HepG2 (cell line): ENCODE data around the gene SPACA4. TPM values are rescaled to one million over a fixed set of nuclear protein-coding genes. Genes with fewer than 3 reads are reported as not detected.

Experiments used
- FOXA3 ChIP-seq: IDR thresholded peaks from 2 replicates; pipeline ENCODE4 v1.6.1; 2016; ENCODE audit warnings: missing genetic modification reagents, missing compliant biosample characterization
- FOXP1 ChIP-seq, 2 experiments: fragments of 450-650 bp in 1 of 2; IDR thresholded peaks; 2 replicates each; pipeline ENCODE4 v1.6.1; 2017 to 2018; ENCODE audit warnings: antibody characterized with exemption in 1 of 2
- HDAC6 ChIP-seq: fragments of 200-600 bp; sonication (generic); IDR thresholded peaks from 2 replicates; pipeline ENCODE4 v1.7.0; 2017; ENCODE audit warnings: mild to moderate bottlenecking, antibody characterized with exemption, low read length, low read depth
- KAT7 ChIP-seq: IDR thresholded peaks from 2 replicates; pipeline ENCODE4 v1.6.1; 2018; ENCODE audit warnings: borderline replicate concordance, missing compliant biosample characterization
- NAIF1 ChIP-seq: sonication (generic); formaldehyde crosslinking; IDR thresholded peaks from 2 replicates; pipeline ENCODE4 v1.5.0; 2020; ENCODE audit warnings: mild to moderate bottlenecking, missing genetic modification reagents, borderline replicate concordance
- NR2F2 ChIP-seq: IDR thresholded peaks from 2 replicates; pipeline ENCODE4 v1.6.1; 2012; ENCODE audit warnings: low read depth, inconsistent platforms, borderline replicate concordance
- REPIN1 ChIP-seq: sonication (generic); formaldehyde crosslinking; IDR thresholded peaks from 2 replicates; pipeline ENCODE4 v1.8.0; 2022; ENCODE audit warnings: missing genetic modification reagents, low read depth, mild to moderate bottlenecking, borderline replicate concordance
- RFXAP ChIP-seq: sonication (generic); formaldehyde crosslinking; IDR thresholded peaks from 2 replicates; pipeline ENCODE4 v1.4.0; 2020; ENCODE audit warnings: missing genetic modification reagents, borderline replicate concordance
- SIX4 ChIP-seq: sonication (generic); formaldehyde crosslinking; IDR thresholded peaks from 2 replicates; pipeline ENCODE4 v1.4.0; 2020; ENCODE audit warnings: missing genetic modification reagents
- SOX5 ChIP-seq: IDR thresholded peaks from 2 replicates; pipeline ENCODE4 v1.6.1; 2016; ENCODE audit warnings: borderline replicate concordance
- SOX6 ChIP-seq, 2 experiments: fragments of 450-650 bp in 1 of 2; sonication (generic) in 1 of 2; formaldehyde crosslinking in 1 of 2; IDR thresholded peaks; 2 replicates each; pipeline versions ENCODE4 v1.4.0 to v1.6.1; 2017 to 2020; ENCODE audit warnings: antibody characterized with exemption in 1 of 2, mild to moderate bottlenecking in 1 of 2, missing genetic modification reagents in 1 of 2
- SPEN ChIP-seq: sonication (generic); formaldehyde crosslinking; IDR thresholded peaks from 2 replicates; pipeline ENCODE4 v1.5.1; 2020; ENCODE audit warnings: low read depth, mild to moderate bottlenecking, missing genetic modification reagents
- TGIF2 ChIP-seq: IDR thresholded peaks from 2 replicates; pipeline ENCODE4 v1.6.1; 2016; ENCODE audit warnings: control low read depth, missing compliant biosample characterization
- ZBTB38 ChIP-seq: sonication (generic); formaldehyde crosslinking; IDR thresholded peaks from 2 replicates; pipeline ENCODE4 v1.5.1; 2020; ENCODE audit warnings: mild to moderate bottlenecking, missing genetic modification reagents
- ZFP36 ChIP-seq: fragments of 150-350 bp; IDR thresholded peaks from 2 replicates; pipeline ENCODE4 v1.6.1; 2018; ENCODE audit warnings: borderline replicate concordance, low read length, low read depth; ENCODE audit not compliant: partially characterized antibody
- ZNF235 ChIP-seq: sonication (generic); formaldehyde crosslinking; IDR thresholded peaks from 2 replicates; pipeline ENCODE4 v1.8.1; 2023; ENCODE audit warnings: mild to moderate bottlenecking, missing genetic modification reagents, borderline replicate concordance
- ZNF34 ChIP-seq: sonication (generic); formaldehyde crosslinking; IDR thresholded peaks from 2 replicates; pipeline ENCODE4 v1.4.0; 2020; ENCODE audit warnings: mild to moderate bottlenecking, missing genetic modification reagents, borderline replicate concordance
- ZNF615 ChIP-seq: sonication (generic); formaldehyde crosslinking; IDR thresholded peaks from 2 replicates; pipeline ENCODE4 v1.5.0; 2020; ENCODE audit warnings: mild to moderate bottlenecking, missing genetic modification reagents, borderline replicate concordance
- ZNF674 ChIP-seq: sonication (generic); formaldehyde crosslinking; IDR thresholded peaks from 2 replicates; pipeline ENCODE4 v1.5.0; 2020; ENCODE audit warnings: low read depth, mild to moderate bottlenecking, missing genetic modification reagents
- ZNF879 ChIP-seq: sonication (generic); formaldehyde crosslinking; IDR thresholded peaks from 2 replicates; pipeline ENCODE4 v1.8.1; 2023; ENCODE audit warnings: missing genetic modification reagents
- polyA plus RNA-seq, 8 experiments: library from polyadenylated mRNA; depleted of rRNA in 3 of 8; stranded (reverse) in 7 of 8; unstranded in 1 of 8; fragments of >200 nt; fragmentation: Illumina TruSeq in 4 of 8; extraction: Trizol in 4 of 8; gene quantifications; 2 replicates each; pipeline versions ENCODE4 v1.2.1 to v1.2.3, GENCODE V29; 2011 to 2016; ENCODE audit warnings: low read depth in 4 of 8, missing spikeins in 1 of 8, mixed read lengths in 1 of 8; ENCODE audit not compliant: insufficient read depth in 1 of 8
- total RNA-seq, 5 experiments: library from RNA; depleted of rRNA; stranded (reverse); fragments of >200 nt; fragmentation: Illumina TruSeq; extraction: Trizol; gene quantifications; 2 replicates each; pipeline ENCODE4 v1.2.3, GENCODE V29; 2016; ENCODE audit warnings: low read depth in 1 of 5
- TF ChIP-seq, protein P1 (sequence below): sonication (generic); formaldehyde crosslinking; IDR thresholded peaks from 2 replicates; pipeline ENCODE4 v1.4.0; 2020; ENCODE audit warnings: missing genetic modification reagents
- TF ChIP-seq, protein P2 (sequence below): sonication (generic); formaldehyde crosslinking; conservative IDR thresholded peaks from 2 replicates; pipeline ENCODE4 v1.8.1; 2023; ENCODE audit warnings: missing genetic modification reagents
- TF ChIP-seq, protein P3 (sequence below): IDR thresholded peaks from 2 replicates; pipeline ENCODE4 v1.6.1; 2012; ENCODE audit warnings: low read length, improper control_type of control experiment

Gene SPACA4
- total and polyA plus RNA-seq, 2 of the 13 experiments (the other 11 are each of a cell fraction or from before 2014, with no cell fraction given), result not detected

DNA sequence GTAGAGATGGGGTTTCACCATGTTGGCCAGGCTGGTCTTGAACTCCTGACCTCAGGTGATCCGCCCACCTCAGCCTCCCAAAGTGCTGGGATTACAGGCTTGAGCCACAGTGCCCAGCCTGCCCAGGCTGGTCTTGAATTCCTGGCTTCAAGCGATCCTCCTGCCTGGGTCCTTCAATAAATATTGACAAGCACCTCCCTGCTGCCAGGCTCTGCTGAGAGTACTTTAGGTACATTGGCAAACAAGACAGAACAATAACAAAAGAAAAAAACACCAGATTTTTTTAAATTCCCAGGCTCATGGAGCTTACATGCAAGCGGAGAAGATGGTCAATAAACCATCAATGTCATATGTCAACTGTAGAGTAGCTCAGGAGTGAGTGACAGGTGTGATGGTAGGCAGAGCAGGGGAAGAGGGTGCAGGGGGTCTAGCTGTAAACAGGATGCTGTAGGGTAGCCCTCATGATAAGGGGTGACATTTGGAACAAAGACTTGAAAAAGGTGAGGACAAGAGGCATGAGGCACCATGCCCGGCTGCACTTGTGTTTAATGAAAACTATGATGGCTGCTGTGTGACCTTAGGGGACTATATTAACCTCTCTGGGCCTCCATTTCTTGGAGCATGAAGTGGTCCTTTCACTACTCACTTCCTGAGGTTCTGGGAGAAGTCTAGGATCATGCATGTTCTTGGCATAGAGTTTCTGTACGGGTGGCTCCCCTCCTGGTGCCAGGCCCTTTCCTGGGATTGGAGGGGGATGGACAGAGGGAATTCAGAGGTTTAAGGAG is 35.0 kb upstream of the SPACA4 start (continued):
- no peak for TF ChIP-seq RFXAP (CRISPR knock-in tag)
- no peak for TF ChIP-seq SOX6 (IDR thresholded peaks at IDR 0.05)
- TF ChIP-seq SOX6 (CRISPR knock-in tag; IDR thresholded peaks at IDR 0.05), result peak; percentile 61
- TF ChIP-seq FOXA3, result peak; percentile 71
- TF ChIP-seq, protein P1, sequence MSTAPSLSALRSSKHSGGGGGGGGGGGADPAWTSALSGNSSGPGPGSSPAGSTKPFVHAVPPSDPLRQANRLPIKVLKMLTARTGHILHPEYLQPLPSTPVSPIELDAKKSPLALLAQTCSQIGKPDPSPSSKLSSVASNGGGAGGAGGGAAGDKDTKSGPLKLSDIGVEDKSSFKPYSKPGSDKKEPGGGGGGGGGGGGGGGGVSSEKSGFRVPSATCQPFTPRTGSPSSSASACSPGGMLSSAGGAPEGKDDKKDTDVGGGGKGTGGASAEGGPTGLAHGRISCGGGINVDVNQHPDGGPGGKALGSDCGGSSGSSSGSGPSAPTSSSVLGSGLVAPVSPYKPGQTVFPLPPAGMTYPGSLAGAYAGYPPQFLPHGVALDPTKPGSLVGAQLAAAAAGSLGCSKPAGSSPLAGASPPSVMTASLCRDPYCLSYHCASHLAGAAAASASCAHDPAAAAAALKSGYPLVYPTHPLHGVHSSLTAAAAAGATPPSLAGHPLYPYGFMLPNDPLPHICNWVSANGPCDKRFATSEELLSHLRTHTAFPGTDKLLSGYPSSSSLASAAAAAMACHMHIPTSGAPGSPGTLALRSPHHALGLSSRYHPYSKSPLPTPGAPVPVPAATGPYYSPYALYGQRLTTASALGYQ (CRISPR knock-in tag), result no peak
- TF ChIP-seq ZNF34, result no peak
- TF ChIP-seq ZNF615 (CRISPR knock-in tag), result no peak
- TF ChIP-seq SIX4, result no peak
- TF ChIP-seq REPIN1 (CRISPR knock-in tag), result no peak
- TF ChIP-seq ZNF674 (CRISPR knock-in tag), result no peak
- peak; percentile 75 for TF ChIP-seq ZFP36
- TF ChIP-seq TGIF2 (CRISPR knock-in tag), result no peak
- TF ChIP-seq SOX5, result peak; percentile 76; the same call in 1 of the 2 replicates
- no peak for TF ChIP-seq KAT7 (CRISPR knock-in tag)
- TF ChIP-seq SPEN (CRISPR knock-in tag), result no peak
- TF ChIP-seq FOXP1 (IDR thresholded peaks at IDR 0.05), result no peak
- peak; percentile 43; the same call in 1 of the 2 replicates for TF ChIP-seq FOXP1 (CRISPR knock-in tag; IDR thresholded peaks at IDR 0.05)
- TF ChIP-seq NR2F2, result no peak
- TF ChIP-seq ZBTB38 (CRISPR knock-in tag), result no peak
- TF ChIP-seq, protein P2, sequence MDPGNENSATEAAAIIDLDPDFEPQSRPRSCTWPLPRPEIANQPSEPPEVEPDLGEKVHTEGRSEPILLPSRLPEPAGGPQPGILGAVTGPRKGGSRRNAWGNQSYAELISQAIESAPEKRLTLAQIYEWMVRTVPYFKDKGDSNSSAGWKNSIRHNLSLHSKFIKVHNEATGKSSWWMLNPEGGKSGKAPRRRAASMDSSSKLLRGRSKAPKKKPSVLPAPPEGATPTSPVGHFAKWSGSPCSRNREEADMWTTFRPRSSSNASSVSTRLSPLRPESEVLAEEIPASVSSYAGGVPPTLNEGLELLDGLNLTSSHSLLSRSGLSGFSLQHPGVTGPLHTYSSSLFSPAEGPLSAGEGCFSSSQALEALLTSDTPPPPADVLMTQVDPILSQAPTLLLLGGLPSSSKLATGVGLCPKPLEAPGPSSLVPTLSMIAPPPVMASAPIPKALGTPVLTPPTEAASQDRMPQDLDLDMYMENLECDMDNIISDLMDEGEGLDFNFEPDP (CRISPR knock-in tag), result no peak
- no peak for TF ChIP-seq HDAC6
- no peak for TF ChIP-seq NAIF1
- TF ChIP-seq, protein P3, sequence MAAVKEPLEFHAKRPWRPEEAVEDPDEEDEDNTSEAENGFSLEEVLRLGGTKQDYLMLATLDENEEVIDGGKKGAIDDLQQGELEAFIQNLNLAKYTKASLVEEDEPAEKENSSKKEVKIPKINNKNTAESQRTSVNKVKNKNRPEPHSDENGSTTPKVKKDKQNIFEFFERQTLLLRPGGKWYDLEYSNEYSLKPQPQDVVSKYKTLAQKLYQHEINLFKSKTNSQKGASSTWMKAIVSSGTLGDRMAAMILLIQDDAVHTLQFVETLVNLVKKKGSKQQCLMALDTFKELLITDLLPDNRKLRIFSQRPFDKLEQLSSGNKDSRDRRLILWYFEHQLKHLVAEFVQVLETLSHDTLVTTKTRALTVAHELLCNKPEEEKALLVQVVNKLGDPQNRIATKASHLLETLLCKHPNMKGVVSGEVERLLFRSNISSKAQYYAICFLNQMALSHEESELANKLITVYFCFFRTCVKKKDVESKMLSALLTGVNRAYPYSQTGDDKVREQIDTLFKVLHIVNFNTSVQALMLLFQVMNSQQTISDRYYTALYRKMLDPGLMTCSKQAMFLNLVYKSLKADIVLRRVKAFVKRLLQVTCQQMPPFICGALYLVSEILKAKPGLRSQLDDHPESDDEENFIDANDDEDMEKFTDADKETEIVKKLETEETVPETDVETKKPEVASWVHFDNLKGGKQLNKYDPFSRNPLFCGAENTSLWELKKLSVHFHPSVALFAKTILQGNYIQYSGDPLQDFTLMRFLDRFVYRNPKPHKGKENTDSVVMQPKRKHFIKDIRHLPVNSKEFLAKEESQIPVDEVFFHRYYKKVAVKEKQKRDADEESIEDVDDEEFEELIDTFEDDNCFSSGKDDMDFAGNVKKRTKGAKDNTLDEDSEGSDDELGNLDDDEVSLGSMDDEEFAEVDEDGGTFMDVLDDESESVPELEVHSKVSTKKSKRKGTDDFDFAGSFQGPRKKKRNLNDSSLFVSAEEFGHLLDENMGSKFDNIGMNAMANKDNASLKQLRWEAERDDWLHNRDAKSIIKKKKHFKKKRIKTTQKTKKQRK, result no peak
- no peak for TF ChIP-seq ZNF235 (CRISPR knock-in tag)
- TF ChIP-seq ZNF879 (CRISPR knock-in tag), result no peak
